DND-41 (cell line): Measurements from ENCODE around the gene FAM83G.

Source experiments
- CTCF ChIP-seq: IDR thresholded peaks from 2 replicates; pipeline ENCODE4 v1.5.1; 2012; ENCODE audit warnings: borderline replicate concordance, low read length, moderate library complexity, mild to moderate bottlenecking; ENCODE audit not compliant: poor library complexity, severe bottlenecking; ENCODE audit errors: extremely low read depth
- EZH2 ChIP-seq: IDR thresholded peaks from 3 replicates; pipeline ENCODE4 v1.6.1; 2012; ENCODE audit warnings: borderline replicate concordance, low read depth, mild to moderate bottlenecking, moderate library complexity, low read length, inconsistent platforms; ENCODE audit not compliant: severe bottlenecking

GRCh38 chr17:18986541-18987229 lies 17.9 kb downstream of the FAM83G start:
- TF ChIP-seq EZH2 (no peak), CTCF (no peak)
